Body of pancreas (tissue), 4 donors: ENCODE measurements around the gene CAMK2G. TPM values are rescaled to one million over a fixed set of nuclear protein-coding genes. Genes with fewer than 3 reads are reported as not detected.

Experiments
- ATAC-seq: fragments of 150-250 bp; one replicate; pipeline ENCODE4 v1.9.1; 2016
- DNase-seq, 4 donors: peaks; one replicate each; pipeline ENCODE4 v3.0.0-alpha.2; 2019
- H3K27ac ChIP-seq, 4 donors: fragments of 200-600 bp; sonication (generic); 1 replicate in 3 of 4; 2 replicates in 1 of 4; pipeline versions ENCODE4 v1.5.1 to v1.6.1; 2016 to 2019; ENCODE audit warnings: mild to moderate bottlenecking in 1 of 4, mixed read lengths in 1 of 4, moderate library complexity in 1 of 4
- H3K27me3 ChIP-seq, 2 donors: fragments of 200-600 bp; sonication (generic); one replicate each; pipeline ENCODE4 v1.6.0; 2016; ENCODE audit warnings: mild to moderate bottlenecking in 1 of 2
- H3K36me3 ChIP-seq, 2 donors: fragments of 200-600 bp; sonication (generic); replicated peaks in 1 of 2; 2 replicates each; pipeline ENCODE4 v1.5.1; 2016; ENCODE audit warnings: low read depth in 2 of 2; ENCODE audit not compliant: insufficient read depth in 1 of 2
- H3K4me1 ChIP-seq: fragments of 200-600 bp; sonication (generic); one replicate; pipeline ENCODE4 v1.6.0; 2016
- H3K4me3 ChIP-seq, 2 donors: fragments of 200-600 bp; sonication (generic); 1 replicate in 1 of 2; 2 replicates in 1 of 2; pipeline ENCODE4 v1.5.1; 2016 to 2019
- H3K9me3 ChIP-seq, 3 donors: fragments of 200-600 bp; sonication (generic); 1 replicate in 2 of 3; 2 replicates in 1 of 3; pipeline ENCODE4 v1.5.1; 2016
- POLR2A ChIP-seq, 3 donors: fragments of 450-650 bp; IDR thresholded peaks; one replicate each; pipeline ENCODE4 v1.6.1; 2016; ENCODE audit warnings: antibody characterized with exemption in 3 of 3, mild to moderate bottlenecking in 2 of 3
- WGBS, 2 donors: methylation state at CpG; one replicate each; pipeline ENCODE4 v1.1.5; 2017; 5-methylcytosine and 5-hydroxymethylcytosine counted together
- intact Hi-C: fragments of 100-400 bp; cut with DNase I; formaldehyde crosslinking; loops from one replicate; pipeline ENCODE4 v1.15.1; 2023
- total RNA-seq, 2 donors: library from RNA; depleted of rRNA; stranded (reverse); fragments of >200 nt; gene quantifications; one replicate each; pipeline ENCODE4 v1.1.0, GENCODE V29; 2016
- TF ChIP-seq, protein P1 (sequence below), 7 experiments: fragments of 450-650 bp in 4 of 7; fragments of 200-600 bp in 3 of 7; sonication (generic) in 3 of 7; IDR thresholded peaks; one replicate each; pipeline ENCODE4 v1.5.1; 2016 to 2019; ENCODE audit warnings: antibody characterized with exemption in 7 of 7

The CAMK2G gene
- total RNA-seq, 2 donors from 2014 or later: 14.8 to 17.4 TPM

DNA sequence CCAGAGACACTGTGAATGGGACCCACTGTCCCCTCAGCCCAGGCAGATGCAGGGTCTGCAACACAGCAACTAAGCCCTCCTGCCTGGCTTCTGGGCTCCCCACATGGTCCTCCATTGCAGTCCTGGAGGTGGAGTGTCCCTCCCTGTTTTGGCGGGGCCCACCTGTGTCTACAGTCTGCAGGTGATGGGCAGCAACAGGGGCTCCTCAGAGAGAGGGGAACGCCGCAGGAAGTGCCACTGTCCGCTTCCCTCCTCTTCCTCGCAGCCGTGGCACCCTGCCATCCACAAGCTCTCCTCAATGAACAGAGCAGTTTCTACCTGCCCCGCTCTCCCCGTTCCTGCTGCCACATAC is 9.3 kb downstream of the CAMK2G start:
- ATAC-seq (no peak), DNase-seq (no peak)
- no peaks in the 10 kb centered on the region for H3K27me3 ChIP-seq
- no peak overlapping the region for H3K4me3 ChIP-seq
- TF ChIP-seq, protein P1, sequence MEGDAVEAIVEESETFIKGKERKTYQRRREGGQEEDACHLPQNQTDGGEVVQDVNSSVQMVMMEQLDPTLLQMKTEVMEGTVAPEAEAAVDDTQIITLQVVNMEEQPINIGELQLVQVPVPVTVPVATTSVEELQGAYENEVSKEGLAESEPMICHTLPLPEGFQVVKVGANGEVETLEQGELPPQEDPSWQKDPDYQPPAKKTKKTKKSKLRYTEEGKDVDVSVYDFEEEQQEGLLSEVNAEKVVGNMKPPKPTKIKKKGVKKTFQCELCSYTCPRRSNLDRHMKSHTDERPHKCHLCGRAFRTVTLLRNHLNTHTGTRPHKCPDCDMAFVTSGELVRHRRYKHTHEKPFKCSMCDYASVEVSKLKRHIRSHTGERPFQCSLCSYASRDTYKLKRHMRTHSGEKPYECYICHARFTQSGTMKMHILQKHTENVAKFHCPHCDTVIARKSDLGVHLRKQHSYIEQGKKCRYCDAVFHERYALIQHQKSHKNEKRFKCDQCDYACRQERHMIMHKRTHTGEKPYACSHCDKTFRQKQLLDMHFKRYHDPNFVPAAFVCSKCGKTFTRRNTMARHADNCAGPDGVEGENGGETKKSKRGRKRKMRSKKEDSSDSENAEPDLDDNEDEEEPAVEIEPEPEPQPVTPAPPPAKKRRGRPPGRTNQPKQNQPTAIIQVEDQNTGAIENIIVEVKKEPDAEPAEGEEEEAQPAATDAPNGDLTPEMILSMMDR (IDR thresholded peaks at IDR 0.05): no peak
- no peak for TF ChIP-seq POLR2A (IDR thresholded peaks at IDR 0.05)
- 84 to 91% methylated on average over 5 to 8 of the region's 8 CpGs for WGBS, 2 donors
- H3K9me3 ChIP-seq: no peaks in the 10 kb centered on the region
- H3K27ac ChIP-seq: no peak overlapping the region
- intact Hi-C loops: no loop called here
- no peaks in the 10 kb centered on the region for H3K4me1 ChIP-seq
- H3K36me3 ChIP-seq: peaks cover 0 to 2% of the 10 kb centered on the region in 2 donors

DNA sequence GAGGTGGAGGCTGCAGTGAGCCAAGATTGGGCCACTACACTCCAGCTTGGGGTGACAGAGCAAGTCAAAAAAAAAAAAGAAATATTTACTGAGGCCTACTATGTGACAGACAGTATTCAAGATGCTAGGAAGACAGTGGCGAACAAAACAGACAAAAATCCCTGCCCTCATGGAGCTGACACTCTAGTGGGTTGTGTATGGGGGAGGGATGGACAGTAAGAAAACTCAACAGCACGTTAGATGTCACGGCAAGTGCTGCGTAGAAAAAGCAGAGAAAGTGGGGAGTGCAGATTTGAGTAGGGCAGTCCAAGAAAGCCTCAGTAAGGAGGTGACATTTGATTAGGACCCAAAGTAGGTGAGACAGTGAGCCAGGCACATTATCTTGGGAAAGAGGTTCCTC is 10.1 kb downstream of the CAMK2G start:
- no peak for ATAC-seq
- WGBS, 2 donors: 94 to 96% methylated on average over 4 of the region's 4 CpGs

GRCh38 chr10:73863039-73863817 is 11.1 kb downstream of the CAMK2G start:
- Histone ChIP-seq H3K4me3 (no peak overlapping the region), H3K27ac (no peak overlapping the region), H3K36me3 (peaks cover 0 to 5% of the 10 kb centered on the region in 2 donors), H3K4me1 (no peaks in the 10 kb centered on the region), H3K9me3 (no peaks in the 10 kb centered on the region), H3K27me3 (no peaks in the 10 kb centered on the region)
- TF ChIP-seq POLR2A (IDR thresholded peaks at IDR 0.05): no peak
- TF ChIP-seq, protein P1 (IDR thresholded peaks at IDR 0.05): no peak
- WGBS, 2 donors: 79 to 81% methylated on average over 2 to 5 of the region's 5 CpGs
- DNase-seq (no peak), ATAC-seq (no peak)
- intact Hi-C loops: no loop called here

More for the DNA sequence above, 10.1 kb downstream of the CAMK2G start:
- no peaks in the 10 kb centered on the region for H3K4me1 ChIP-seq
- TF ChIP-seq POLR2A (IDR thresholded peaks at IDR 0.05): no peak
- TF ChIP-seq, protein P1 (IDR thresholded peaks at IDR 0.05): no peak
- H3K9me3 ChIP-seq: no peaks in the 10 kb centered on the region
- H3K27me3 ChIP-seq: no peaks in the 10 kb centered on the region
- H3K36me3 ChIP-seq: peaks cover 0 to 5% of the 10 kb centered on the region in 2 donors
- no peak for DNase-seq
- no peak overlapping the region for H3K4me3 ChIP-seq
- intact Hi-C loops: no loop called here
- H3K27ac ChIP-seq: no peak overlapping the region

GRCh38 chr10:73862011-73862410 is 12.3 kb downstream of the CAMK2G start:
- Histone ChIP-seq H3K36me3 (peaks cover 0 to 5% of the 10 kb centered on the region in 2 donors), H3K27ac (no peak overlapping the region)

More at GRCh38 chr10:73862011-73862410, 12.3 kb downstream of the CAMK2G start:
- WGBS, 2 donors: 73 to 75% methylated on average over 7 to 8 of the region's 8 CpGs
- no peaks in the 10 kb centered on the region for H3K9me3 ChIP-seq
- H3K27me3 ChIP-seq: no peaks in the 10 kb centered on the region
- DNase-seq (no peak), ATAC-seq (no peak)
- no peak overlapping the region for H3K4me3 ChIP-seq
- TF ChIP-seq, protein P1 (IDR thresholded peaks at IDR 0.05): no peak
- TF ChIP-seq POLR2A (IDR thresholded peaks at IDR 0.05): no peak
- intact Hi-C loops: no loop called here
- H3K4me1 ChIP-seq: no peaks in the 10 kb centered on the region
